ENCODE measurements around the gene GOLGA6B. TPM values are rescaled to one million over a fixed set of nuclear protein-coding genes. Genes with fewer than 3 reads are reported as not detected.

Gene GOLGA6B
- total and polyA plus RNA-seq, 2 of the 13 experiments (the other 11 are each of a cell fraction or from before 2014, with no cell fraction given): 0.04 TPM; not detected in 1

- TF ChIP-seq ZNF639 (CRISPR knock-in tag; conservative IDR thresholded peaks at IDR 0.05) (0 out of 2 replicates have a peak, but pooled peaks have one; percentile 46), KDM2A (CRISPR knock-in tag; IDR thresholded peaks at IDR 0.05; ENCODE audit: borderline replicate concordance, low read depth) (peak; percentile 69; the same call in 1 of the 2 replicates), ZNF691 (CRISPR knock-in tag; IDR thresholded peaks at IDR 0.05; ENCODE audit: borderline replicate concordance, low read depth) (no peak), MXD3 (CRISPR knock-in tag; IDR thresholded peaks at IDR 0.05) (peak; percentile 60; the same call in 1 of the 2 replicates), ZNF24 (IDR thresholded peaks at IDR 0.05) (no peak), ZNF225 (CRISPR knock-in tag; IDR thresholded peaks at IDR 0.05) (0 out of 2 replicates have a peak, but pooled peaks have one; percentile 25), POGZ (CRISPR knock-in tag; IDR thresholded peaks at IDR 0.05) (peak; percentile 64), SRSF4 (IDR thresholded peaks at IDR 0.05; ENCODE audit: low read depth, low read length, poor library complexity, severe bottlenecking) (no peak), ZNF766 (CRISPR knock-in tag; IDR thresholded peaks at IDR 0.05; ENCODE audit: borderline replicate concordance) (0 out of 2 replicates have a peak, but pooled peaks have one; percentile 8), ZNF451 (CRISPR knock-in tag; IDR thresholded peaks at IDR 0.05) (0 out of 2 replicates have a peak, but pooled peaks have one; percentile 72), HOMEZ (CRISPR knock-in tag; IDR thresholded peaks at IDR 0.05; ENCODE audit: low read depth) (0 out of 2 replicates have a peak, but pooled peaks have one; percentile 13), ZNF326 (CRISPR knock-in tag; IDR thresholded peaks at IDR 0.05; ENCODE audit: borderline replicate concordance) (no peak), ZFP36L2 (CRISPR knock-in tag; IDR thresholded peaks at IDR 0.05) (no peak), FOSL2 (CRISPR knock-in tag; IDR thresholded peaks at IDR 0.05) (peak; percentile 3), PHF21A (CRISPR knock-in tag; IDR thresholded peaks at IDR 0.05) (peak; percentile 86), ZNF430 (CRISPR knock-in tag; IDR thresholded peaks at IDR 0.05) (peak; percentile 81; the same call in 1 of the 2 replicates), RBM22 (optimal IDR thresholded peaks at IDR 0.05; ENCODE audit: low read length) (no peak), THAP11 (CRISPR knock-in tag; IDR thresholded peaks at IDR 0.05) (peak; percentile 80), RBFOX2 (IDR thresholded peaks at IDR 0.05; ENCODE audit: low read depth, low read length) (peak; percentile 78), RXRA (CRISPR knock-in tag; IDR thresholded peaks at IDR 0.05) (peak; percentile 47; the same call in 1 of the 2 replicates), ZNF333 (CRISPR knock-in tag; IDR thresholded peaks at IDR 0.05; ENCODE audit: borderline replicate concordance) (no peak), ZFP91 (CRISPR knock-in tag; IDR thresholded peaks at IDR 0.05; ENCODE audit: borderline replicate concordance) (peak; percentile 71; the same call in 1 of the 2 replicates), MBD4 (IDR thresholded peaks at IDR 0.05; ENCODE audit: borderline replicate concordance, low read length) (no peak), ZBTB38 (CRISPR knock-in tag; IDR thresholded peaks at IDR 0.05) (peak; percentile 60; the same call in 1 of the 2 replicates)
Observed at GRCh38 chr15:72685925-72686794, 31.7 kb downstream of the GOLGA6B start, which contains the start of the genes BBS4 and HIGD2B (continued).

Measured in HepG2 (cell line).